A549 (cell line): ENCODE measurements around the gene SNX11. TPM values are rescaled to one million over a fixed set of nuclear protein-coding genes. Genes with fewer than 3 reads are reported as not detected.

Source experiments
- ATAC-seq, 2 experiments: fragments of 200-7000 bp in 1 of 2; fragments of >200 bp in 1 of 2; cut with Nextera tagmentation in 1 of 2; cut with Tn5 transposase in 1 of 2; 3 replicates each; pipeline versions ENCODE4 v1.8.0 to v1.9.1; 2018 to 2020; ENCODE audit warnings: mild to moderate bottlenecking in 1 of 2, moderate library complexity in 1 of 2
- CTCF ChIA-PET: fragments of 300-600 bp; sonication (Branson Sonifier 250); formaldehyde crosslinking; extraction: SDS; loops from one replicate; lab custom pipeline; 2021; ENCODE audit warnings: antibody characterized with exemption, inconsistent platforms; lab: Yijun Ruan, JAX
- POLR2A ChIA-PET: fragments of 350-600 bp; formaldehyde crosslinking; extraction: SDS; loops from one replicate; lab custom pipeline; 2021; ENCODE audit warnings: antibody characterized with exemption, inconsistent platforms; lab: Yijun Ruan, JAX
- DNase-seq, 2 experiments: peaks; one replicate each; pipeline versions ENCODE4 v3.0.0 to v3.0.0-alpha.2; 2011 to 2016; ENCODE audit warnings: low read depth in 1 of 2, low spot score in 1 of 2
- FAIRE-seq: peaks from 2 replicates; lab custom pipeline; 2011; peaks lifted over from hg19 to GRCh38; lab: Jason Lieb, UNC
- H3K27ac ChIP-seq, 2 experiments: fragments of >200 bp; sonication (Bioruptor Twin); formaldehyde crosslinking; 3 replicates each; pipeline ENCODE4 v1.5.1; 2016 to 2017
- H3K4me1 ChIP-seq: fragments of >200 bp; sonication (Bioruptor Twin); formaldehyde crosslinking; 3 replicates; pipeline ENCODE4 v1.6.1; 2016
- H3K4me2 ChIP-seq: fragments of >200 bp; sonication (Bioruptor Twin); formaldehyde crosslinking; 3 replicates; pipeline ENCODE4 v1.6.1; 2016
- H3K4me3 ChIP-seq: fragments of >200 bp; sonication (Bioruptor Twin); formaldehyde crosslinking; 3 replicates; pipeline ENCODE4 v1.5.1; 2016
- H3K9me3 ChIP-seq: fragments of >200 bp; sonication (Bioruptor Twin); formaldehyde crosslinking; 3 replicates; pipeline ENCODE4 v1.6.1; 2016
- ATOH8 ChIP-seq: fragments of 250-450 bp; sonication (Bioruptor Pico); IDR thresholded peaks from 2 replicates; pipeline ENCODE4 v1.5.0; 2020; ENCODE audit warnings: low read depth, mild to moderate bottlenecking, moderate library complexity
- BCL3 ChIP-seq: fragments of >200 bp; sonication (Bioruptor Twin); formaldehyde crosslinking; IDR thresholded peaks from 3 replicates; pipeline ENCODE4 v1.6.1; 2016
- CEBPB ChIP-seq, 2 experiments: fragments of >200 bp in 1 of 2; sonication (Bioruptor Twin) in 1 of 2; formaldehyde crosslinking in 1 of 2; IDR thresholded peaks; 2 replicates each; pipeline ENCODE4 v1.6.1; 2012 to 2016
- CHD4 ChIP-seq: fragments of 200-600 bp; sonication (generic); IDR thresholded peaks from 2 replicates; pipeline ENCODE4 v1.6.1; 2016; ENCODE audit warnings: antibody characterized with exemption, mild to moderate bottlenecking, borderline replicate concordance
- EHMT2 ChIP-seq: fragments of 200-600 bp; sonication (generic); IDR thresholded peaks from 2 replicates; pipeline ENCODE4 v1.6.1; 2016; ENCODE audit warnings: antibody characterized with exemption, low read depth, mild to moderate bottlenecking, moderate library complexity
- ESRRA ChIP-seq: fragments of 150-350 bp; IDR thresholded peaks from 2 replicates; pipeline ENCODE4 v1.6.1; 2014; ENCODE audit warnings: mild to moderate bottlenecking, low read length, borderline replicate concordance
- FOSB ChIP-seq: fragments of 250-450 bp; sonication (Bioruptor Pico); IDR thresholded peaks from 2 replicates; pipeline ENCODE4 v1.5.0; 2020; ENCODE audit warnings: mild to moderate bottlenecking, moderate library complexity
- FOSL2 ChIP-seq, 2 experiments: fragments of 450-650 bp in 1 of 2; fragments of >200 bp in 1 of 2; sonication (Bioruptor Twin) in 1 of 2; formaldehyde crosslinking; IDR thresholded peaks; 2 replicates each; pipeline versions ENCODE4 v1.5.0 to v1.6.1; 2016 to 2020; ENCODE audit warnings: mild to moderate bottlenecking in 1 of 2, moderate library complexity in 1 of 2
- FOXS1 ChIP-seq: fragments of 250-450 bp; sonication (Bioruptor Pico); IDR thresholded peaks from 2 replicates; pipeline ENCODE4 v1.5.0; 2020; ENCODE audit warnings: mild to moderate bottlenecking, moderate library complexity
- HMGXB4 ChIP-seq: fragments of 250-450 bp; sonication (Bioruptor Pico); IDR thresholded peaks from 2 replicates; pipeline ENCODE4 v1.5.0; 2021; ENCODE audit warnings: mild to moderate bottlenecking, moderate library complexity, borderline replicate concordance
- HOXB5 ChIP-seq: fragments of 250-450 bp; sonication (Bioruptor Pico); IDR thresholded peaks from 2 replicates; pipeline ENCODE4 v1.5.0; 2020; ENCODE audit warnings: mild to moderate bottlenecking, moderate library complexity
- MAX ChIP-seq: IDR thresholded peaks from 2 replicates; pipeline ENCODE4 v1.6.1; 2012
- NPAS2 ChIP-seq: fragments of 250-450 bp; sonication (Bioruptor Pico); IDR thresholded peaks from 2 replicates; pipeline ENCODE4 v1.8.0; 2022; ENCODE audit warnings: mild to moderate bottlenecking, moderate library complexity, borderline replicate concordance
- PBX3 ChIP-seq: IDR thresholded peaks from 2 replicates; pipeline ENCODE4 v1.6.1; 2012
- POLR2A ChIP-seq: IDR thresholded peaks from 2 replicates; pipeline ENCODE4 v1.6.1; 2012; ENCODE audit warnings: mild to moderate bottlenecking, low read length
- RFX5 ChIP-seq: fragments of 450-650 bp; IDR thresholded peaks from 2 replicates; pipeline ENCODE4 v1.7.1; 2014; ENCODE audit warnings: antibody characterized with exemption, mild to moderate bottlenecking, moderate library complexity
- RNF2 ChIP-seq: fragments of 200-600 bp; sonication (generic); IDR thresholded peaks from 2 replicates; pipeline ENCODE4 v1.6.1; 2016; ENCODE audit warnings: low read depth, mild to moderate bottlenecking, antibody characterized with exemption, moderate library complexity, borderline replicate concordance
- USF2 ChIP-seq: fragments of 450-650 bp; IDR thresholded peaks from 2 replicates; pipeline ENCODE4 v1.6.1; 2014; ENCODE audit warnings: antibody characterized with exemption
- ZC3H11A ChIP-seq: fragments of 450-650 bp; IDR thresholded peaks from 2 replicates; pipeline ENCODE4 v1.6.1; 2014; ENCODE audit warnings: antibody characterized with exemption, mild to moderate bottlenecking
- ZFP36 ChIP-seq: fragments of 450-650 bp; IDR thresholded peaks from 2 replicates; pipeline ENCODE4 v1.6.1; 2014; ENCODE audit warnings: borderline replicate concordance; ENCODE audit not compliant: partially characterized antibody
- WGBS: methylation state at CpG from one replicate; pipeline ENCODE4 v1.1.6; 2017; ENCODE audit errors: missing lambda C conversion rate; 5-methylcytosine and 5-hydroxymethylcytosine counted together
- polyA plus RNA-seq, 4 experiments: library from polyadenylated mRNA; depleted of rRNA in 3 of 4; stranded (reverse); fragments of >200 nt; fragmentation: RNase III in 1 of 4; extraction: RNeasy Plus Mini Kit Qiagen cat#74134 plus additional on column Dnase treatment in 1 of 4; gene quantifications; 2 replicates in 3 of 4; 3 replicates in 1 of 4; pipeline ENCODE4 v1.2.3, GENCODE V29; 2011 to 2017

The SNX11 gene
- polyA plus RNA-seq, 2 of the 4 experiments (the other 2 are of a cell fraction) = 22.3 to 28.4 TPM

- WGBS = 60% methylated on average over 4 of the region's 4 CpGs
- CTCF ChIA-PET = interaction anchor here (0.7 to 2.0 kb wide), 5 partner anchors 11 to 462 kb away, joined by 3 to 8 read pairs (median 4); partner anchors contain the start of gene HOXB8
- FAIRE-seq = no peak
- POLR2A ChIA-PET = no interaction called here
- no peak for TF ChIP-seq HMGXB4
- TF ChIP-seq PBX3 = no peak
- no peak for TF ChIP-seq USF2
- no peak for TF ChIP-seq ZFP36
- TF ChIP-seq RFX5 = no peak
- no peak for TF ChIP-seq CEBPB (IDR thresholded peaks at IDR 0.05)
- no peak for TF ChIP-seq HOXB5 (CRISPR knock-in tag)
- no peak for TF ChIP-seq POLR2A
- TF ChIP-seq FOSL2 (IDR thresholded peaks at IDR 0.05) = no peak
- TF ChIP-seq FOSL2 (CRISPR knock-in tag; IDR thresholded peaks at IDR 0.05) = no peak
- no peak for TF ChIP-seq RNF2
- no peak for TF ChIP-seq ZC3H11A
- TF ChIP-seq ESRRA = no peak
- TF ChIP-seq ATOH8 (CRISPR knock-in tag) = no peak
- TF ChIP-seq NPAS2 (CRISPR knock-in tag) = no peak
- TF ChIP-seq BCL3 = no peak
- no peak for TF ChIP-seq FOXS1 (CRISPR knock-in tag)
- TF ChIP-seq MAX = no peak
- no peak for TF ChIP-seq FOSB (CRISPR knock-in tag)
- TF ChIP-seq CHD4 = no peak
- TF ChIP-seq EHMT2 = no peak
- TF ChIP-seq, all 56 proteins: peak for 0
- no peaks in the 10 kb centered on the region for H3K9me3 ChIP-seq
- ATAC-seq (no peak), DNase-seq (no peak)
- no peak overlapping the region for H3K4me3 ChIP-seq
- no peak overlapping the region for H3K4me2 ChIP-seq
- H3K27ac ChIP-seq = no peak overlapping the region
- peaks cover 5% of the 10 kb centered on the region for H3K4me1 ChIP-seq
Observed at GRCh38 chr17:48152289-48152688, 44.7 kb downstream of the SNX11 start.
